ENCODE results near the gene SLC25A24. TPM values are rescaled to one million over a fixed set of nuclear protein-coding genes. Genes with fewer than 3 reads are reported as not detected.

Gene SLC25A24
- total and polyA plus RNA-seq, 9 of the 15 experiments (the other 6 are each of a cell fraction or from before 2014, with no cell fraction given), result 6.9 to 34.9 (median 25.4) TPM

- TF ChIP-seq USF1 (CRISPR knock-in tag; IDR thresholded peaks at IDR 0.05) (no peak), HMG20A (CRISPR knock-in tag; conservative IDR thresholded peaks at IDR 0.05) (no peak), ZNF146 (CRISPR knock-in tag; IDR thresholded peaks at IDR 0.05; ENCODE audit: unreplicated experiment) (no peak), ZNF785 (CRISPR knock-in tag; IDR thresholded peaks at IDR 0.05) (no peak), ZKSCAN8 (CRISPR knock-in tag; IDR thresholded peaks at IDR 0.05) (0 out of 2 replicates have a peak, but pooled peaks have one; percentile 12), ERF (CRISPR knock-in tag; IDR thresholded peaks at IDR 0.05) (no peak), ZNF224 (CRISPR knock-in tag; IDR thresholded peaks at IDR 0.05) (no peak), MAFK (IDR thresholded peaks at IDR 0.05; ENCODE audit: low read length) (no peak; the same call in 1 of the 2 replicates), MCM3 (IDR thresholded peaks at IDR 0.05) (no peak), HDAC6 (IDR thresholded peaks at IDR 0.05; ENCODE audit: low read depth, low read length) (no peak), ID3 (CRISPR knock-in tag; IDR thresholded peaks at IDR 0.05) (no peak), ID3 (tag; IDR thresholded peaks at IDR 0.05) (no peak), SP1 (CRISPR knock-in tag; IDR thresholded peaks at IDR 0.05) (no peak), HDGF (IDR thresholded peaks at IDR 0.05) (no peak), NFYB (IDR thresholded peaks at IDR 0.05; ENCODE audit: extremely low read depth, insufficient read length) (no peak), NR2F6 (CRISPR knock-in tag; IDR thresholded peaks at IDR 0.05) (no peak), ZNF274 (IDR thresholded peaks at IDR 0.05; ENCODE audit: borderline replicate concordance, low read depth, low read length) (no peak), NRF1 (conservative IDR thresholded peaks at IDR 0.05 in 1 of 2, IDR thresholded peaks at IDR 0.05 in 1 of 2) (no peak), HLTF (IDR thresholded peaks at IDR 0.05) (no peak), ZNF586 (CRISPR knock-in tag; conservative IDR thresholded peaks at IDR 0.05) (no peak), ZNF280A (IDR thresholded peaks at IDR 0.05; ENCODE audit: low read depth, partially characterized antibody) (no peak), FUS (optimal IDR thresholded peaks at IDR 0.05; ENCODE audit: low read depth, low read length) (no peak), ZBTB11 (CRISPR knock-in tag; IDR thresholded peaks at IDR 0.05) (peak in 1 of 3 experiments; percentile 66; a peak in 1 of 6 replicates), ZNF764 (CRISPR knock-in tag; IDR thresholded peaks at IDR 0.05; ENCODE audit: low read depth) (no peak), EP300 (IDR thresholded peaks at IDR 0.05; ENCODE audit: low read length) (no peak), KAT7 (CRISPR knock-in tag; IDR thresholded peaks at IDR 0.05; ENCODE audit: borderline replicate concordance) (no peak)
Measured at GRCh38 chr1:108199201-108199691, 897 bp downstream of the SLC25A24 start (continued).

Measured in K562 (cell line).